Tibial nerve (tissue), 4 donors: ENCODE results near the gene PRKCH. TPM values are rescaled to one million over a fixed set of nuclear protein-coding genes. Genes with fewer than 3 reads are reported as not detected.

Experiments
- DNase-seq, 2 donors: peaks; one replicate each; pipeline ENCODE4 v3.0.0-alpha.2; 2019; ENCODE audit warnings: low spot score in 2 of 2
- H3K27ac ChIP-seq, 4 donors: fragments of 200-600 bp; sonication (generic) in 3 of 4; one replicate each; pipeline ENCODE4 v1.5.1; 2017 to 2019; ENCODE audit warnings: mild to moderate bottlenecking in 1 of 4
- H3K27me3 ChIP-seq, 2 donors: fragments of 200-600 bp; sonication (generic) in 1 of 2; one replicate each; pipeline versions ENCODE4 v1.5.1 to v1.6.0; 2017 to 2019
- H3K36me3 ChIP-seq, 3 donors: fragments of 200-600 bp; sonication (generic); one replicate each; pipeline ENCODE4 v1.5.1; 2018 to 2019
- H3K4me1 ChIP-seq, 4 donors: fragments of 200-600 bp; sonication (generic) in 3 of 4; one replicate each; pipeline ENCODE4 v1.5.1; 2017 to 2019
- H3K4me3 ChIP-seq, 4 donors: fragments of 200-600 bp; sonication (generic) in 3 of 4; one replicate each; pipeline ENCODE4 v1.5.1; 2017 to 2019; ENCODE audit warnings: mild to moderate bottlenecking in 1 of 4, moderate library complexity in 1 of 4
- H3K9me3 ChIP-seq, 4 donors: fragments of 200-600 bp; sonication (generic) in 3 of 4; one replicate each; pipeline ENCODE4 v1.5.1; 2017 to 2019
- CTCF ChIP-seq, 5 experiments: fragments of 200-600 bp in 3 of 5; fragments of 450-650 bp in 2 of 5; sonication (generic) in 3 of 5; IDR thresholded peaks; one replicate each; pipeline ENCODE4 v1.5.1; 2016 to 2019; ENCODE audit warnings: antibody characterized with exemption in 5 of 5, mild to moderate bottlenecking in 3 of 5, moderate library complexity in 2 of 5
- EP300 ChIP-seq, 2 donors: sonication (generic); formaldehyde crosslinking; IDR thresholded peaks; one replicate each; pipeline ENCODE4 v1.6.1; 2017; ENCODE audit warnings: antibody characterized with exemption in 2 of 2, mild to moderate bottlenecking in 1 of 2
- POLR2A ChIP-seq, 2 donors: fragments of 450-650 bp; IDR thresholded peaks; one replicate each; pipeline ENCODE4 v1.6.1; 2017; ENCODE audit warnings: antibody characterized with exemption in 2 of 2, mild to moderate bottlenecking in 2 of 2, moderate library complexity in 2 of 2
- WGBS, 2 donors: methylation state at CpG; one replicate each; pipeline ENCODE4 v1.1.5; 2018; 5-methylcytosine and 5-hydroxymethylcytosine counted together
- total RNA-seq, 4 donors: library from RNA; depleted of rRNA; stranded (reverse); fragments of >200 nt; gene quantifications; one replicate each; pipeline ENCODE4 v1.1.0, GENCODE V29; 2016

The PRKCH gene
- total RNA-seq, 4 donors from 2014 or later = 26.4 to 33.9 (median 29.2) TPM

GRCh38 chr14:61433828-61434227, 112.4 kb downstream of the PRKCH start:
- no peak overlapping the region for H3K27ac ChIP-seq
- no peaks in the 10 kb centered on the region for H3K27me3 ChIP-seq
- H3K4me1 ChIP-seq = peaks cover 0 to 7% (median 4%) of the 10 kb centered on the region in 4 donors
- DNase-seq = no peak
- WGBS, 2 donors = 60 to 71% methylated on average over 1 of the region's 1 CpG
- H3K36me3 ChIP-seq = no peaks in the 10 kb centered on the region
- H3K9me3 ChIP-seq = peaks cover 0 to 10% (median 0%) of the 10 kb centered on the region in 4 donors
- TF ChIP-seq EP300 (IDR thresholded peaks at IDR 0.05) (no peak), CTCF (IDR thresholded peaks at IDR 0.05) (no peak), POLR2A (IDR thresholded peaks at IDR 0.05) (no peak)
- no peak overlapping the region for H3K4me3 ChIP-seq

- DNase-seq = no peak
- no peaks in the 10 kb centered on the region for H3K27me3 ChIP-seq
- H3K36me3 ChIP-seq = no peaks in the 10 kb centered on the region
These were observed 112.9 kb downstream of the PRKCH start for GRCh38 chr14:61434311-61434710.

GRCh38 chr14:61435563-61436337, 114.4 kb downstream of the PRKCH start:
- TF ChIP-seq CTCF (IDR thresholded peaks at IDR 0.05) (no peak), EP300 (IDR thresholded peaks at IDR 0.05) (no peak)
- H3K27ac ChIP-seq = no peak overlapping the region
- H3K36me3 ChIP-seq = no peaks in the 10 kb centered on the region
- no peaks in the 10 kb centered on the region for H3K27me3 ChIP-seq
- peaks cover 0 to 20% (median 11%) of the 10 kb centered on the region in 4 donors for H3K4me1 ChIP-seq
- no peak for DNase-seq
- no peak overlapping the region for H3K4me3 ChIP-seq
- 68 to 75% methylated on average over 4 of the region's 4 CpGs for WGBS, 2 donors
- H3K9me3 ChIP-seq = peaks cover 0 to 10% (median 0%) of the 10 kb centered on the region in 4 donors

More at GRCh38 chr14:61434311-61434710, 112.9 kb downstream of the PRKCH start:
- peaks cover 0 to 10% (median 0%) of the 10 kb centered on the region in 4 donors for H3K9me3 ChIP-seq
- H3K27ac ChIP-seq = no peak overlapping the region
- no peak for TF ChIP-seq CTCF (IDR thresholded peaks at IDR 0.05)
- no peak for TF ChIP-seq EP300 (IDR thresholded peaks at IDR 0.05)
- TF ChIP-seq POLR2A (IDR thresholded peaks at IDR 0.05) = no peak
- H3K4me1 ChIP-seq = peaks cover 0 to 12% (median 7%) of the 10 kb centered on the region in 4 donors
- WGBS, 2 donors = 68 to 74% methylated on average over 3 of the region's 3 CpGs
- no peak overlapping the region for H3K4me3 ChIP-seq

- Histone ChIP-seq H3K4me1 (peaks cover 0 to 20% (median 11%) of the 10 kb centered on the region in 4 donors), H3K27me3 (no peaks in the 10 kb centered on the region), H3K27ac (no peak overlapping the region), H3K4me3 (no peak overlapping the region), H3K9me3 (no peaks in the 10 kb centered on the region), H3K36me3 (no peaks in the 10 kb centered on the region)
- WGBS, 2 donors = 44 to 55% methylated on average over 3 of the region's 3 CpGs
- TF ChIP-seq EP300 (IDR thresholded peaks at IDR 0.05) (no peak), POLR2A (IDR thresholded peaks at IDR 0.05) (no peak), CTCF (IDR thresholded peaks at IDR 0.05) (no peak)
- no peak for DNase-seq
These were observed 116.0 kb downstream of the PRKCH start for GRCh38 chr14:61437381-61437780.

- H3K27ac ChIP-seq = peak overlapping the region in 3 of 4 donors; percentile 30 to 57 (median 44)
- H3K4me1 ChIP-seq = peaks cover 0 to 20% (median 11%) of the 10 kb centered on the region in 4 donors
- no peaks in the 10 kb centered on the region for H3K27me3 ChIP-seq
- H3K4me3 ChIP-seq = no peak overlapping the region
- DNase-seq = no peak
- H3K9me3 ChIP-seq = no peaks in the 10 kb centered on the region
- no peaks in the 10 kb centered on the region for H3K36me3 ChIP-seq
- TF ChIP-seq POLR2A (IDR thresholded peaks at IDR 0.05) (no peak), EP300 (IDR thresholded peaks at IDR 0.05) (no peak), CTCF (IDR thresholded peaks at IDR 0.05) (no peak)
- WGBS, 2 donors = 81 to 84% methylated on average over 6 of the region's 6 CpGs
These were observed 116.7 kb downstream of the PRKCH start for GRCh38 chr14:61438036-61438435.
